Measurements from ENCODE around the gene CCDC27. TPM values are rescaled to one million over a fixed set of nuclear protein-coding genes. Genes with fewer than 3 reads are reported as not detected.

CCDC27 gene
- total RNA-seq, 6 experiments from 2014 or later = not detected

GRCh38 chr1:3763351-3764125 lies 11.3 kb downstream of the CCDC27 start:
- peaks cover 0 to 5% (median 0%) of the 10 kb centered on the region in 4 donors for H3K4me1 ChIP-seq
- no CpG with 5 or more reads among the region's 31 CpGs for WGBS (ENCODE audit: insufficient coverage, low coverage, low lambda C conversion rate, missing lambda C conversion rate)
- H3K9me3 ChIP-seq = no peaks in the 10 kb centered on the region
- no peak overlapping the region for H3K4me3 ChIP-seq
- H3K36me3 ChIP-seq = no peaks in the 10 kb centered on the region
- TF ChIP-seq CTCF (IDR thresholded peaks at IDR 0.05) = no peak
- TF ChIP-seq POLR2A (IDR thresholded peaks at IDR 0.05) = no peak
- peak in 1 of 4 donors; percentile 10 for ATAC-seq
- no peak for DNase-seq
- intact Hi-C loops (cut with DNase I) = no loop called here
- H3K27ac ChIP-seq = no peak overlapping the region
- no peaks in the 10 kb centered on the region for H3K27me3 ChIP-seq

- no peaks in the 10 kb centered on the region for H3K27me3 ChIP-seq
- H3K36me3 ChIP-seq = no peaks in the 10 kb centered on the region
- no peak overlapping the region for H3K27ac ChIP-seq
- no peaks in the 10 kb centered on the region for H3K9me3 ChIP-seq
- intact Hi-C loops (cut with DNase I) = no loop called here
- 87% methylated on average over 3 of the region's 17 CpGs for WGBS (ENCODE audit: insufficient coverage, low coverage, low lambda C conversion rate, missing lambda C conversion rate)
- ATAC-seq (no peak), DNase-seq (no peak)
- H3K4me3 ChIP-seq = no peak overlapping the region
- TF ChIP-seq CTCF (IDR thresholded peaks at IDR 0.05) (no peak), POLR2A (IDR thresholded peaks at IDR 0.05) (no peak)
- H3K4me1 ChIP-seq = peaks cover 0 to 11% (median 0%) of the 10 kb centered on the region in 4 donors
Measured at GRCh38 chr1:3767328-3767925, 15.2 kb downstream of the CCDC27 start.

- ATAC-seq (no peak), DNase-seq (no peak)
- Histone ChIP-seq H3K9me3 (no peaks in the 10 kb centered on the region), H3K4me1 (peaks cover 0 to 14% (median 3%) of the 10 kb centered on the region in 4 donors), H3K36me3 (no peaks in the 10 kb centered on the region), H3K4me3 (no peak overlapping the region), H3K27me3 (no peaks in the 10 kb centered on the region), H3K27ac (no peak overlapping the region)
- 100% methylated on average over 4 of the region's 22 CpGs for WGBS (ENCODE audit: insufficient coverage, low coverage, low lambda C conversion rate, missing lambda C conversion rate)
- intact Hi-C loops (cut with DNase I) = no loop called here
- TF ChIP-seq CTCF (IDR thresholded peaks at IDR 0.05) (no peak), POLR2A (IDR thresholded peaks at IDR 0.05) (no peak)
Measured at GRCh38 chr1:3768811-3769390, 16.7 kb downstream of the CCDC27 start.

GRCh38 chr1:3770047-3770765 lies 18.0 kb downstream of the CCDC27 start:
- Histone ChIP-seq H3K36me3 (no peaks in the 10 kb centered on the region), H3K9me3 (no peaks in the 10 kb centered on the region), H3K27me3 (no peaks in the 10 kb centered on the region), H3K27ac (no peak overlapping the region), H3K4me3 (no peak overlapping the region), H3K4me1 (peaks cover 0 to 24% (median 5%) of the 10 kb centered on the region in 4 donors)
- TF ChIP-seq CTCF (IDR thresholded peaks at IDR 0.05) (no peak), POLR2A (IDR thresholded peaks at IDR 0.05) (no peak)
- WGBS (ENCODE audit: insufficient coverage, low coverage, low lambda C conversion rate, missing lambda C conversion rate) = 46% methylated on average over 2 of the region's 16 CpGs
- ATAC-seq (no peak), DNase-seq (no peak)
- intact Hi-C loops (cut with DNase I) = no loop called here

Data from right lobe of liver (tissue), 6 donors.